Esophagus muscularis mucosa (tissue), 4 donors: Measurements from ENCODE around the gene ANP32A.

Experiments used
- CTCF ChIP-seq, 3 experiments: fragments of 200-600 bp in 2 of 3; fragments of 450-650 bp in 1 of 3; sonication (generic) in 2 of 3; IDR thresholded peaks; one replicate each; pipeline ENCODE4 v1.5.1; 2017 to 2019; ENCODE audit warnings: antibody characterized with exemption in 3 of 3, mild to moderate bottlenecking in 2 of 3, moderate library complexity in 1 of 3
- EP300 ChIP-seq: sonication (generic); formaldehyde crosslinking; IDR thresholded peaks from one replicate; pipeline ENCODE4 v1.6.1; 2017; ENCODE audit warnings: antibody characterized with exemption
- POLR2A ChIP-seq: fragments of 450-650 bp; IDR thresholded peaks from one replicate; pipeline ENCODE4 v1.6.1; 2017; ENCODE audit warnings: antibody characterized with exemption, moderate library complexity, mild to moderate bottlenecking, low read depth

- TF ChIP-seq CTCF (IDR thresholded peaks at IDR 0.05): no peak
- TF ChIP-seq EP300: no peak
- no peak for TF ChIP-seq POLR2A
Measured at GRCh38 chr15:68755731-68756130, 65.0 kb downstream of the ANP32A start.
